HG02943 (cell line): ENCODE data around the gene BAIAP3.

Source experiments
- ATAC-seq: cut with Tn5 transposase; IDR thresholded peaks from one replicate; pipeline ENCODE4 v1.9.1; 2021; ENCODE audit warnings: mild to moderate bottlenecking, low read depth, moderate library complexity; ENCODE audit not compliant: unreplicated experiment

BAIAP3 gene

DNA sequence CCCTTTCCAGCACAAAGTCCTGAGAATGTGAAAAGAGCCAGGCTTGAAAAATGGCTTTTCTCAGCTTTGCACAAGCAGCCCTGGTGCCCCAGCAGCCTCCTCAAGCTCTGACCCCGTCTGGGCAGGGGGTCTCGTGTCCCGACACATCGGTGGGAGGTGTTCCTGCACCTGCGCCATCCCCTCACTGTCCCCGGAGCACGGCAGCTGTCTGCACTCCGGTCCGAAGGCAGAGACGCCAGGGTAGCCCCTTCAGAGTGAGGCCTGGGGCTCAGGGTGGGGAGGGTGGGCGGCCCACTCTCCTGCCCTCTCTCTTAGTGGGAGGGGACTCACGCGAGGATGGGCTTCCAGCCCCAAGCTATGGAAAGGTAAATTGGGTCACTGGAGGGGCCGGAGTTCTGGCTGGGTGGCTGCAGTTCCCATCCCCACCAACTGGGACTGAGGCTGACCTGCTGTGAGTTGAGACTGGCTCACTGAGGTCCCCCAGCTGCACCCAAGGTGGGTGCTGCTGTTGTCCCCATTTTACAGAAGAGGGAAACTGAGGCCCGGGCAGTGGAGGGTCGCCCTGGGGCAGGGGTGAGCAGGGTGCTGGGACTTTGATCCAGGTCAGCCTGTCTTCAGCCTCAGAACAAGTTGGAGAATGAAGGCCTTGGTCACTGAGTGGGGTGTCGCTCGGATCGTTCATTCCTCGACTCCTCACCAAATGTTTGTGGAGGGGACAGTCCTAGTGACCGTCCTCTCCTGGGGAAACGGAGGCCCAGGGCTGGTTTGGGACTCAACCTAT, 2.3 kb upstream of the BAIAP3 start:
- no peak for ATAC-seq

DNA sequence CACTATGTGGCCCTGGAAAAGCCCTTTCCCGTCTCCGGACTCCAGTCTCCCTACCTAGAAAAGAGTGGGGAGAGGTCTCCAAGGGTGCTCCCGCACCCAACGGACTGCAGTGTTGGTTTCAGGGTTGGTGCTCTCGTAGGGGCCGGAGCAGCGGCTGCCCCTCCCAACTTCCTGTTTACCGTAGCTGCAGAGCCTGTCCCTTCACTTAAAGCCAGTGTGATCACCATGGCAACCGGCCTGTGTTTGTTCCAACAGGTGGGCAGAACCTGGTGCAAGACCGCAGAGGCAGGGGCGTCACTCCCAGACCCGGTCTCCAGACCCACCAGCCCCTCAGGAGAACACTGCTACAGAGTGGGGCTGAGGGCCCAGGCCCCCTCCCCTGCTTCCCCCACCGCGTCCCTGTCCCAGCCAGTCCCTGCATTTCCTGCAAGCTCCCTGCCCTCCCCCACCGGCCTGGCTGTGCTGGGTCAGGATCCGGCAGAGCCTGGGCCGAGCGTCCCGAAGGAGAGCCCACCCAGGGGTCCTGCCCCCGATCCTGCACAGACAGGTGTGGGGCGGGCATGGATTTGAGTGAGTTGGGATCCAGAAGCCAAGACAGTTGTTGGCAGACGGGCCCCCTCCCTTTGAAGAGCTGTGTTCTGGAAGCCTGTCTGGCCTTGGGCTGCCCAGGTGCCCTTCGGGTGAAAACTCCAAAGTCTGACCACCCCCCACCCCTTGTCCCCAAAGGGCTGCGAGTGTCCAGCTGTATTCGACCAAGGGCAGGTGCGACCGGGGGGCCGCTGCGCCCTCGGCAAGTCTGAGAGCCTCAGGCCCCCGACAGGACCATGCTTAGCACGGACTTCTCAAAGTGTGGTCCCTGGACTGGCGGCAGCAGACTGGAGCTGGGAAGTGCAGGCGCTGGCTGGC, 1.5 kb upstream of the BAIAP3 start:
- ATAC-seq = no peak

DNA sequence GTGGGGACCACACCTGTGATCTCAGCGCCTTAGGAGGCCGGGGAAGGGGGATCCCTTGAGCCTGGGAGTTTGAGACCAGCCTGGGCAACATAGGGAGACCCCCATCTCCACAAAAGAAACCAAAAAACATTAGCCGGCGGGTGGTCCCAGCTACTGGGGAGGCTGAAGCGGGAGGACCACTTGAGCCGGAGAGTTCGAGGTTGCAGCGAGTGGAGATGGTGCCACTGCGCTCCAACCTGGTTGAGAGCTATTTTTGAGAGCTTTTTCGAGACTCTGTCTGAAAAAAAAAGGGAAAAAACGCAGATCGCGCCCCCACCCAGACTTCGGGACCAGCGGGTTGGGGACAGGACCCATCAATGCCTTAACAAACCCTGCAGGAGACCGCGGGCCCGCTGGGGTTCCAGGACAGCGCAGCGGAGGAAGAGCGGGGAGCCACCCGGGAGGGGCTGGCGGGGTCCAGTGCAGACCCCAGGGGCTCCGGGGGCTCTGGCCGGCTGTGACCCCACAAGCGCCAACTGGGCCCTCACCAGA, 762 bp upstream of the BAIAP3 start:
- ATAC-seq = no peak

DNA sequence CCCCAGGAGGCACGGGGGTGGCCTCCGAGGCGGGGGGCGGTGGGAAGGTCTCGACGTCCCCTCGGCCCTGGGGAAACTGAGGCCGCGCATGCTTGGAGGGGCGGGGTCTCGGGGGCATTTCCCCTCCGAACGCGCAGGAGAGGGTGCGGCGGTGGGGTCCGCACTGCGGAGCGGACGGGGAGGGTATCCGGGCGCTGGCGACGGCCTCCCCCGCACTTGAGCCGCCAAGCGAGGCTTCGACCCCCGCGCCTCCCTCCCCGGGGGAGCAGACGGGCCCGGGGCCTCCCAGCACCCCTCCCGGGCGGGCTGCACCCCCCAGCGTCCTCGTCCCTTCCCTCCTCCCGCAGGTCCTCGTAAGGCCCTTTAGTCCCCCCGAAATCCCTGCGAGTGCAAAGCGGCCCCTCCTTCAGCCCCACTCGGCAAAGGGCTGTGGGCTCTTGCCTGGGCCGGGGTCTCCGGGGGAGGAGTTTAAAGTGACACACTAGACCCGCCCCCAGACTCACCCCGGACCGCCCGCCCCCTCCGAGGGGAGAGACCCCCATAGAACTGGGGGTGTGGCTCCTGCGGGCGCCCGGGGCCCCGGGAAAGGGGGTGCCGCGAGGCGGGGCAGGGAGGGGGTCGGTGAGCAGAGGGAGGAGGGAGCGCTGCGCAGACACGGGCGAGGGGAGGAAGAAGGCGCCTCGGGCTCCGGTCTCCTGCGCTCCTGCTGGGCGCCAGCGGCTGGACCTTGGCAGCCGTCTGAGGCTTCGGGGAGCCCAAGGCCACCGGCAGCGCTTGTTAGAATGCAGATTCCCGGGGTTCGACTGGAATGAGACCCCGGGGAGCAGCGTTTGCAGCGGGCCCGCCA, 632 bp downstream of the BAIAP3 start:
- no peak for ATAC-seq

DNA sequence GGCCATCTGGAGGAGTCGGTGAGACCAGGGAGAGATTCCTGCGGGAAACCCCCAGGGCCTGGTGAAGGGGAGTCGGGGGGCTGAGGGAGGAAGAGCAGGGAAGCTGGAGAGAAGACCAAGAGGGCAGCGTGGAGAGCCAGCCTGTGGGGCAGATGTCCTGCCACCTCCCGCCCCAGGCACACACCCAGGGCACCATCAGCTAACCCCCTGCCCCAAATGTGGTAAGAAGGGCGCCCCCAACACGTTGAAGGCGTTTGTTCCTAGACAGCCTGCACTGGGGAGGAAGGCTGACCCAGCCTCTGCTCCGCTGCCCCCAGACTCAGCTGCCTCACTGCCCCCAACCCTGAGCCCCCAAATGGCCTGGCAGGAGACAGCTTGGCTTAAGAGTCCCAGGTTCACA, 1.3 kb downstream of the BAIAP3 start:
- ATAC-seq = no peak

DNA sequence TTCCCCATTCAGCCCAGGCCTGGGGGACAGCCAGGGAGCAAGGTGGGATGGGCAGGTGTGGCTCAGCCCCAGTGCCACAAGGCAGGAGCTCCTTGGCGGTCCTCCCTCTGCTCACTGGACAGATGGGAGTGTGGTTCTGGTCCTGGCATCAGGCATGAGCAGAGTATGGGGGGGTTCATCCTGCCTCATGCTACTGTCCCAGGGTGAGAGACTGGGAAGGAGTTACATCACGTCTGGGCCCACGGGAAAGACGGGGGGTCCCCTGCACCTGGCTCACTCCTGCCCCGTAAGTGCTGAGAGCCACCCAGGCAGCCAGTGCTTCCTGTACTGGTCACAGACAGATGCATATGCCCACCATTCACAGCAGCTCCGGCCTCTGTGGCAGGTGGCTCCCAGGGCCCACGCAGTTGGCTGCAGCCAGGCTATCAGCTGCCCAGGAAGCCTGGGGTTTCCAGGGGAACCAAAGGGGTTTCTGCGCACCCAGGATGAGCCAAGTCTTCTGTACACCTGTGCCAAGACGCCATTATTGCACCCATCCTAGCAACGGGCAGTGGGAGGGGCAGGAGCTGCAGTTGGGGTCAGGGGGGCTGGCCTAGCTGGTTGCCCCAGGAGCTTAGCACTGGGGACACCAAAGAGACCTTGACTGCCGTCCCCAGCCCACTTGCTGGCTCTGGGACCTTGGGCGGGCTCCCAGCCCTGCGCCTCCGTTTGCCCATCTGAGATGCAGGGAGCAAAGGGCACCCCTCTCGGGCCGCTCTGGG, 1.9 kb downstream of the BAIAP3 start:
- ATAC-seq = no peak

DNA sequence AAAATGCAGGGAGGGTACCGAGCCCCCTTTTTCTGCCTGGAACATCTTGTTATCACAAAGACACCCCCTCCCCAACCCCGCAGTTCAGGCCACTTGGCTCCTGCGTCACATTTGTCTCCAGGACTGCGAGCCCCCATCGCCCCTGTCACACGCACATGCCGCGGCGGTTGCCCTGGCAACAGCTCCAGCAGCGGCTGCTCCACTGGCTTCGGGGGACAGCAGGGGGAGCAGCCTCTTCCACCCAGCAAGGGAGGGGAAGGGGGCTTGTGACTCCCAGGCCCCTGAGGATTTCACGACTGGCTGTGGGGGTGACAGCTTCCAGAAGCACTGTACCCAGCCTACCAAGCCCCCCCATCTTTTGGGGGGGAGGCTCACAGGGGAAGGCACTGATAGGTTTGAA, 2.6 kb downstream of the BAIAP3 start:
- ATAC-seq = no peak

DNA sequence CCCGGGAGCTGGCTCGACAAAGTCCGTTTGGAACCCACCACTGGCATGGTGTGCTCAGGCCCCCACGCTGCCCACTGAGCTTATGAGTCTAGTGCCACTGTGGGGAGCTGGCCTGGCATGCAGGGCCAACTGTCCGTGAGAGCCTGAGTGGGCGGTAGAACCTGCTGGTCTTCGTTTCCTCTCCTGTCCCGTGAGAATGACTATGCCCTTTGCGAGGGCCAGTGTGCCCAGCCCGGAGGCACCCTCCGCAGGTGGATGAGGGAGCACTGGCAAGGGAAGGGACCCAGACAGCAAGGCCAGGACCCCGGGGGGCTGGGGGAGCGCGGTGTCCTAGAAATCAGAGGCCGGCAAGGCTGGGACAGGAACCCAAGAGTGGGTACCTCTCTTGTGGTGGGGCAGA, 3.2 kb downstream of the BAIAP3 start:
- no peak for ATAC-seq

DNA sequence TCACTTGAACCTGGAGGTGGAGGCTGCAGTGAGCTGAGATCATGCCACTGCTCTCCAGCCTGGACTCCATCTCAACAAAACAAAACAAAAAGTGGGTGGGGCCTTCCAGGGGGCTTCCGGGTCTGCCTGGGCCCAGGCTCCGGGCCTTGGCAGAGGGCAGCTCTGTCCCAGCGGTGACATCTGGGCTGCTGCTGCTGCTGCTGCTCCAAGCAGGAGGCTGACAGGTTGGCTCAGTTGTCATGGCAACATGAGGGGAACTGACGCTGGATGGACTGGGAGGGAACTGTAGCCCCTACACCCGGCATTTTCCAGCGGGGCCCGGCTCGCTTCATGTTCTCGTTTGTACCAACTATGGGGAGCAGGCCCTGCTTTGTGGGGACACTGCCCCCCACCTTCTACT, 4.0 kb downstream of the BAIAP3 start:
- ATAC-seq = no peak

DNA sequence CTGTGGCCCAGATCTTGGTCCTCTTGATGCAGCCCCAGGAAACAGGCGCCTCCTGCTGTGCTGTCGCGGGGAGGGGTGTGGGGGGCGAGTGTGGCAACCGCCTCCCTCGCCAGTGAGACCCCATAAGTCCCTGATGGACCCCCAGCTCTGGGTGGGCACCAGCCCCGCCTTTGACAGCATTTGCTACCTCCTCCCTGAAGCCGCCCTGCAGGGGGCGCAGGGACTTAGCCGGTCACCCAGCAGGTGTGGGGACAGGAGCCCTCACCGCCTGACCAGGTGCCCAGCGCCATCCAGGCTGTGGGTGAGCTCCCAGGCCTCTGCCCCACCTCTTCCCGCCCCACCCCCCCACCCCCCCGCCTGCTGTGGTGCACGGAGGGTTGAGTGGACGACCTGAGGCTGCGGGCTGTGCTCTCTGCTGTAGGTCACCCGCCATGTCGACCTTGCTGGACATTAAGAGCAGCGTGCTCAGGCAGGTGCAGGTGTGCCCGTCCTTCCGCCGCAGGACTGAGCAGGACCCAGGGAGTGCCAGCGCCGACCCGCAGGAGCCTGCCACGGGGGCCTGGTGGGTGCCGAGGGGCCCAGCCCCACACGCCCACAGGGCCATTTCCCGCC, 4.8 kb downstream of the BAIAP3 start:
- ATAC-seq = no peak

DNA sequence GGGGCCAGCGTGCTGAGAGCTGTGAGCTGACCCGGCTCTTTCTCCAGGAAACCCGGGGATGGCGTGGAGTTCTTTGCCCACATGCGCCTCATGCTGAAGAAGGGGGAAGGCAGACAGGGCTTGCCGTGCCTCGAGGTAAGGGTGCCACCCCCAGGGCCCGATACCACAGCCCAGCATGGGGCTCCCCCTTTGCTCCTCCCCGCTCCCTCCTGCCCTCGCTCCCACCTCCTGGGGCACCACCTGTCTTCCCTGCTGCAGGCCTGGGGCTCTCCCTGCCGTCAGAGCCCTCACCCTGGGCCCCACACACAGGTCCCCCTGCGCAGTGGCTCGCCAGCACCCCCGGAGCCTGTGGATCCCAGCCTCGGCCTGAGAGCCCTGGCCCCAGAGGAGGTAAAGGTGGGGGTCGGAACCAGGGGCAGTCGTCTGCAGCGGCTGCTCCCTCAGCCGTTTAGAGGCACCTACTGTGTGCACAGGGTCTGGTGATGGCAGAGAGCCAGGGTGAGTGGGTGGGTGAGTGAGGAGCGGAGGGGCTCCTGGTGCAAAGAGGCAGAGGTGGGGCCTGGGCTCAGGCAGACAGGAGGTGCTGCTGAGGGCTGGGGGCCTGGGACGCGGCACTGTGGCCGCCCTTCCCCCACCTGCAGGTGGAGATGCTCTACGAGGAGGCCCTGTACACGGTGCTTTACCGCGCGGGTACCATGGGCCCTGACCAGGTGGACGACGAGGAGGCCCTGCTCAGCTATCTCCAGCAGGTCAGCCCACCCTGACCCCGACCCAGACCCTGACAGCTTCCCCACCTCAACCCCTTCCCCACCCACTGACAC, 5.6 kb downstream of the BAIAP3 start:
- ATAC-seq = no peak

DNA sequence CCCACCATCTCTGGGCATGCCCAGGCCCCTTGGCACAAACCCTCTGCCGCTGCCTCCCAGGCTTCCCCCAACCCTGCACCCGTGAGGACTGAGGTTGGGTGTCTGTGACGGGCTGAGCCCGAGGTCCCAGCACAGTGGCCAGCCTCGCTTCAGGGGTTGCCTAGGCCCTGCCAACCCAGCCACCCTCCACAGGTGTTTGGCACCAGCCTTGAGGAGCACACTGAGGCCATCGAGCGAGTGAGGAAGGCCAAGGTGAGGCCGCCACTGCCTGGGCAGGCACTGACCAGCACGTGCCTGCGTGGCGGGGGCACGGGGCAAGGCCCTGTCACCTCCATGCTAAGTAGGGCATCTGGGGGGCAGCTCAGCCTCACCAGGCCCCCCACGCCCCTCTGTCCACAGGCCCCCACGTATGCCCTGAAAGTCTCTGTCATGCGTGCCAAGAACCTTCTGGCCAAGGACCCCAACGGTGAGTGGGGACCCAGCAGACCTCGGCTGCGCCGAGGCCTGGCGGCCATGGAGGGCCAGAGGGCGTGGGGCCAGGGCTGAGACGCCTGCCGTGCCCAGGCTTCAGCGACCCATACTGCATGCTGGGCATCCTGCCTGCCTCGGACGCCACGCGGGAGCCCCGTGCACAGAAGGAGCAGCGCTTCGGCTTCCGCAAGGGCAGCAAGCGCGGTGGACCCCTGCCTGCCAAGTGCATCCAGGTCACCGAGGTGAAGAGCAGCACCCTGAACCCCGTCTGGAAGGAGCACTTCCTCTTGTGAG, 7.5 kb downstream of the BAIAP3 start:
- ATAC-seq = no peak

DNA sequence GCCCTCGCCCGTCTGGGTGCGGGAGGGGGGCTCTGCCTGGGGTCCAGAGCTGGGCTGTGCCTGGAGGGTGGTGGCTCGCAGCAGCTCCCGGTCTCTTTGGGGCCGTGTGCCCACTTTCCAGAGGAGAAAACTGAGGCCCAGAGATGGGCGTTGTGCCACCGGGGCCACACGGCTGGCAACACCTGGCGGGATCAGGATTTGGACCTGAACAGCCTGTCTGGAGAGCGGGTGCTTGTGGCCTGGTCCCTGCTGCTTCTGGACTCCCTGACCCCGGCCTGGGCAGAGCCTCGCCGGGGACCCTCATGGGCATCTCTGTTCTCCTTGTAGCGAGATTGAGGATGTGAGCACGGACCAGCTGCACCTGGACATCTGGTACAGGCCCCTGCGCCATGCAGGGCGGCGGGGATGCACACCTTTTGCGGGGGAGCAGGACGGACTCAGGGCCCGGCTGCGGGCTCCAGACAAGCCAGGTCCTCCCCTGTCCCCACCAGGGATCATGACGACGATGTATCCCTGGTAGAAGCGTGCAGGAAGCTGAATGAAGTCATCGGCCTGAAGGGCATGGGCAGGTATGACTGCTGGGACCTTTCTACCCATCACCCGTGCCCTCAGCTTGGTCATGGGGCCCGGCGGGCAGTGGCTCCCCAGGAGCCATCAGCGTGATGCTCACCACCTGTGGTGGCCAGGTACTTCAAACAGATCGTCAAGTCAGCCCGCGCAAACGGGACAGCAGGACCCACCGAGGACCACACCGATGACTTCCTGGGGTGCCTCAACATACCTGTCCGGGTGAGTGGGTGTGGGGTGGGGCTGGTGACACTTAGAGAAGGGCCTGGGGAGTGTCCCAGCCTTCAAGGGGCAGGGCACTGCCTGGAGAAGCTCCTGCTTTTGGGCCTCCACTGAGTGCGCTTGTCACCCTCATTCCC, 8.3 kb downstream of the BAIAP3 start:
- ATAC-seq = no peak

DNA sequence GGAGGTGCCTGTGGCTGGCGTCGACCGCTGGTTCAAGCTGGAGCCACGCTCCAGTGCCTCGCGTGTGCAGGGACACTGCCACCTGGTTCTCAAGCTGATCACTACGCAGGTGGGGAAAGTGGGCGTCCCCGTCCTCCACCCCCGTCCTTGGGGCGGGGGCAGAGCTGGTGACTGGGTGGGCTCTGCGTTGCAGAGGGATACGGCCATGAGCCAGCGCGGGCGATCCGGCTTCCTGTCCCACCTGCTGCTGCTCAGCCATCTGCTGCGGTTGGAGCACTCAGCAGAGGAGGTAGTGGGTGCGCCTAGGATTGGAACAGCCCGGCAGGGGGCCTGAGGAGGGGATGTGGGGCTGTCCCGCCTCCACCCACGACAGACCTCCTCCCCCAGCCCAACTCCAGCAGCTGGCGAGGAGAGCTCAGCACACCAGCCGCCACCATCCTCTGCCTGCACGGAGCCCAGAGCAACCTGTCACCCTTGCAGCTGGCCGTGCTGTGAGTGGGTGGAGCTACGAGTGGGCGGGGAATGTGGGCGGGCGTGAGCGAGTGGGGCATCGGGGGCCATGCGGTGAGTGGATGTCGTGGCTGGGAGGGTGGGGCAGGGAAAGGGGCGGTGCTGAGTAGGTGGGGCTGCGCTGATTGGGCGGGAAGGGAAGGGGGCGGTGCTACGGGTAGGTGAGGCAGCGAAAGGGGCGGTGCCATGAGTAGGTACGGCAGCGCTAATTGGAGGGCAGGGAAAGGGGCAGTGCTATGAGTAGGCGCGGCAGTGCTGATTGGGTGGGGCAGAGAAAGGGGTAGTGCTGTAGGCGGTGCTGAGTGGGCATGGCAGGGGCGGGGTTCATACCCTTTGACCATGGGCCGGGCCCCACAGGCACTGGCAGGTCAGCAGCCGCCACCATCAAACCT, 9.3 kb downstream of the BAIAP3 start:
- peak; percentile 86 for ATAC-seq

DNA sequence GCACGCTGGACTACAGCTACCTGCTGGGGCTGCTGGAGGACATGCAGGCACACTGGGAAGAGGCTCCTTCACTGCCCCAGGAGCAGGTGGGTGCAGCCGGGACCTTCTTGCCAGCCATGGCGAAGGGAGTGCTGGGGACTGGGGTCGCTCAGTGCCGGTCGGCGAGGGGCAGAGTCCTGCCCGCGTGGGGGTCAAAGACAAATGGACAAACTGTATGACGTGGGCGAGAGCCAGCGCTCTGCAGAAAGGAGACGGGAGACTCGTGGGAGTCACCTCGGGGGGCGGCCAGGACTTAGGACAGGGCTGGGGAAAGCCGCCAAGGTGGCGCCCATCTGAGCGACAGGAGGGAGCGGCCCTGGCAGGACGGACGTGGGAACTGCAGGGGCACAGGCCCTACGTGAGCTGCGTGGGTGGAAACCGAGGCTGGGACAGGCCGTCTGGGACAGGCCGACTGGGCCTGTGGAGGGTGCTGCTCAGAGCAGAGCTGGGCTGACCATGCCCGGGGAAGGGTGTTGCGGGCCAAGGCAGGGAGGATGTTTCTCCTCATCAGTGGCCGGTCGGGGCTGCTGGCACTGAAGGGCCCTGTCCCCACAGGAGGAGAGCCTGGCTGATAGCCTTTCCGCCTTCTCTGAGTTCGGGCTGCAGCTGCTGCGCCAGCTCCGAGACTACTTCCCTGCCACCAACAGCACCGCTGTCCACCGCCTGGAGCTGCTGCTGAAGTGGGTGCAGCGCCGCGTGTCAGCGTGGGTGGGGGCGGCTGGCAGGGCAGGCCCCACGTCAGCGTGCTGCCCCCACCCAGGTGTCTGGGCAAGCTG, 10.2 kb downstream of the BAIAP3 start:
- ATAC-seq = no peak
